A549 (cell line): ENCODE data around the gene PGM1. TPM values are rescaled to one million over a fixed set of nuclear protein-coding genes. Genes with fewer than 3 reads are reported as not detected.

Experiments
- ATAC-seq, 2 experiments: fragments of 200-7000 bp in 1 of 2; fragments of >200 bp in 1 of 2; cut with Nextera tagmentation in 1 of 2; cut with Tn5 transposase in 1 of 2; 3 replicates each; pipeline versions ENCODE4 v1.8.0 to v1.9.1; 2018 to 2020; ENCODE audit warnings: mild to moderate bottlenecking in 1 of 2, moderate library complexity in 1 of 2
- CTCF ChIA-PET: fragments of 300-600 bp; sonication (Branson Sonifier 250); formaldehyde crosslinking; extraction: SDS; loops from one replicate; lab custom pipeline; 2021; ENCODE audit warnings: antibody characterized with exemption, inconsistent platforms; lab: Yijun Ruan, JAX
- POLR2A ChIA-PET: fragments of 350-600 bp; formaldehyde crosslinking; extraction: SDS; loops from one replicate; lab custom pipeline; 2021; ENCODE audit warnings: antibody characterized with exemption, inconsistent platforms; lab: Yijun Ruan, JAX
- DNase-seq, 2 experiments: peaks; one replicate each; pipeline versions ENCODE4 v3.0.0 to v3.0.0-alpha.2; 2011 to 2016; ENCODE audit warnings: low read depth in 1 of 2, low spot score in 1 of 2
- FAIRE-seq: peaks from 2 replicates; lab custom pipeline; 2011; peaks lifted over from hg19 to GRCh38; lab: Jason Lieb, UNC
- H3K27ac ChIP-seq, 2 experiments: fragments of >200 bp; sonication (Bioruptor Twin); formaldehyde crosslinking; 3 replicates each; pipeline ENCODE4 v1.5.1; 2016 to 2017
- H3K4me1 ChIP-seq: fragments of >200 bp; sonication (Bioruptor Twin); formaldehyde crosslinking; 3 replicates; pipeline ENCODE4 v1.6.1; 2016
- H3K4me2 ChIP-seq: fragments of >200 bp; sonication (Bioruptor Twin); formaldehyde crosslinking; 3 replicates; pipeline ENCODE4 v1.6.1; 2016
- H3K4me3 ChIP-seq: fragments of >200 bp; sonication (Bioruptor Twin); formaldehyde crosslinking; 3 replicates; pipeline ENCODE4 v1.5.1; 2016
- H3K9me3 ChIP-seq: fragments of >200 bp; sonication (Bioruptor Twin); formaldehyde crosslinking; 3 replicates; pipeline ENCODE4 v1.6.1; 2016
- ATOH8 ChIP-seq: fragments of 250-450 bp; sonication (Bioruptor Pico); IDR thresholded peaks from 2 replicates; pipeline ENCODE4 v1.5.0; 2020; ENCODE audit warnings: low read depth, mild to moderate bottlenecking, moderate library complexity
- CBX8 ChIP-seq: fragments of 200-600 bp; sonication (generic); IDR thresholded peaks from 2 replicates; pipeline ENCODE4 v1.6.1; 2016
- CHD2 ChIP-seq: fragments of 150-350 bp; IDR thresholded peaks from 2 replicates; pipeline ENCODE4 v1.6.1; 2014; ENCODE audit warnings: low read length; ENCODE audit not compliant: partially characterized antibody
- CTCF ChIP-seq: fragments of >200 bp; sonication (Bioruptor Twin); formaldehyde crosslinking; IDR thresholded peaks from 3 replicates; pipeline ENCODE4 v1.5.1; 2016
- E2F6 ChIP-seq: IDR thresholded peaks from 2 replicates; pipeline ENCODE4 v1.6.1; 2012; ENCODE audit warnings: low read depth, borderline replicate concordance
- EHMT2 ChIP-seq: fragments of 200-600 bp; sonication (generic); IDR thresholded peaks from 2 replicates; pipeline ENCODE4 v1.6.1; 2016; ENCODE audit warnings: antibody characterized with exemption, low read depth, mild to moderate bottlenecking, moderate library complexity
- ELK1 ChIP-seq: fragments of 150-350 bp; IDR thresholded peaks from 2 replicates; pipeline ENCODE4 v1.6.1; 2014; ENCODE audit warnings: low read depth, mild to moderate bottlenecking, low read length
- FOSB ChIP-seq: fragments of 250-450 bp; sonication (Bioruptor Pico); IDR thresholded peaks from 2 replicates; pipeline ENCODE4 v1.5.0; 2020; ENCODE audit warnings: mild to moderate bottlenecking, moderate library complexity
- FOSL2 ChIP-seq, 2 experiments: fragments of 450-650 bp in 1 of 2; fragments of >200 bp in 1 of 2; sonication (Bioruptor Twin) in 1 of 2; formaldehyde crosslinking; IDR thresholded peaks; 2 replicates each; pipeline versions ENCODE4 v1.5.0 to v1.6.1; 2016 to 2020; ENCODE audit warnings: mild to moderate bottlenecking in 1 of 2, moderate library complexity in 1 of 2
- FOXS1 ChIP-seq: fragments of 250-450 bp; sonication (Bioruptor Pico); IDR thresholded peaks from 2 replicates; pipeline ENCODE4 v1.5.0; 2020; ENCODE audit warnings: mild to moderate bottlenecking, moderate library complexity
- GATA3 ChIP-seq: IDR thresholded peaks from 2 replicates; pipeline ENCODE4 v1.6.1; 2012; ENCODE audit warnings: borderline replicate concordance
- HOXA7 ChIP-seq: fragments of 250-450 bp; sonication (Bioruptor Pico); IDR thresholded peaks from 2 replicates; pipeline ENCODE4 v1.5.0; 2020; ENCODE audit warnings: mild to moderate bottlenecking, moderate library complexity
- HOXB5 ChIP-seq: fragments of 250-450 bp; sonication (Bioruptor Pico); IDR thresholded peaks from 2 replicates; pipeline ENCODE4 v1.5.0; 2020; ENCODE audit warnings: mild to moderate bottlenecking, moderate library complexity
- JUNB ChIP-seq: fragments of >200 bp; sonication (Bioruptor Twin); formaldehyde crosslinking; IDR thresholded peaks from 2 replicates; pipeline ENCODE4 v1.6.1; 2016
- KDM1A ChIP-seq: fragments of 200-600 bp; sonication (generic); IDR thresholded peaks from 2 replicates; pipeline ENCODE4 v1.6.1; 2016; ENCODE audit warnings: low read depth, mild to moderate bottlenecking
- MAFK ChIP-seq: fragments of 450-650 bp; IDR thresholded peaks from 2 replicates; pipeline ENCODE4 v1.6.1; 2014; ENCODE audit not compliant: partially characterized antibody
- MAZ ChIP-seq: fragments of 150-350 bp; IDR thresholded peaks from 2 replicates; pipeline ENCODE4 v1.6.1; 2014; ENCODE audit warnings: antibody characterized with exemption, low read depth, low read length, borderline replicate concordance
- MYC ChIP-seq: IDR thresholded peaks from 2 replicates; pipeline ENCODE4 v1.6.1; 2012; ENCODE audit warnings: mild to moderate bottlenecking, inconsistent platforms, low read length, improper control_type of control experiment, borderline replicate concordance
- NFE2L2 ChIP-seq: fragments of 150-350 bp; conservative IDR thresholded peaks from 2 replicates; pipeline ENCODE4 v1.6.1; 2014; ENCODE audit warnings: low read length
- PHF8 ChIP-seq: fragments of 200-600 bp; sonication (generic); IDR thresholded peaks from 2 replicates; pipeline ENCODE4 v1.6.1; 2016; ENCODE audit warnings: low read depth, mild to moderate bottlenecking, antibody characterized with exemption, moderate library complexity, borderline replicate concordance
- RARB ChIP-seq: fragments of 250-450 bp; sonication (Bioruptor Pico); IDR thresholded peaks from 2 replicates; pipeline ENCODE4 v1.8.0; 2021; ENCODE audit warnings: mild to moderate bottlenecking, moderate library complexity
- RNF2 ChIP-seq: fragments of 200-600 bp; sonication (generic); IDR thresholded peaks from 2 replicates; pipeline ENCODE4 v1.6.1; 2016; ENCODE audit warnings: low read depth, mild to moderate bottlenecking, antibody characterized with exemption, moderate library complexity, borderline replicate concordance
- SMC3 ChIP-seq: fragments of >200 bp; sonication (Bioruptor Twin); formaldehyde crosslinking; IDR thresholded peaks from 3 replicates; pipeline ENCODE4 v1.6.1; 2018; ENCODE audit warnings: inconsistent platforms
- SREBF2 ChIP-seq: fragments of 450-650 bp; IDR thresholded peaks from 2 replicates; pipeline ENCODE4 v1.6.1; 2014; ENCODE audit warnings: mild to moderate bottlenecking, moderate library complexity
- USF2 ChIP-seq: fragments of 450-650 bp; IDR thresholded peaks from 2 replicates; pipeline ENCODE4 v1.6.1; 2014; ENCODE audit warnings: antibody characterized with exemption
- ZC3H11A ChIP-seq: fragments of 450-650 bp; IDR thresholded peaks from 2 replicates; pipeline ENCODE4 v1.6.1; 2014; ENCODE audit warnings: antibody characterized with exemption, mild to moderate bottlenecking
- ZFP36 ChIP-seq: fragments of 450-650 bp; IDR thresholded peaks from 2 replicates; pipeline ENCODE4 v1.6.1; 2014; ENCODE audit warnings: borderline replicate concordance; ENCODE audit not compliant: partially characterized antibody
- WGBS: methylation state at CpG from one replicate; pipeline ENCODE4 v1.1.6; 2017; ENCODE audit errors: missing lambda C conversion rate; 5-methylcytosine and 5-hydroxymethylcytosine counted together
- polyA plus RNA-seq, 4 experiments: library from polyadenylated mRNA; depleted of rRNA in 3 of 4; stranded (reverse); fragments of >200 nt; fragmentation: RNase III in 1 of 4; extraction: RNeasy Plus Mini Kit Qiagen cat#74134 plus additional on column Dnase treatment in 1 of 4; gene quantifications; 2 replicates in 3 of 4; 3 replicates in 1 of 4; pipeline ENCODE4 v1.2.3, GENCODE V29; 2011 to 2017

Gene PGM1
- polyA plus RNA-seq, 2 of the 4 experiments (the other 2 are of a cell fraction) = 25.5 to 50.2 TPM

DNA sequence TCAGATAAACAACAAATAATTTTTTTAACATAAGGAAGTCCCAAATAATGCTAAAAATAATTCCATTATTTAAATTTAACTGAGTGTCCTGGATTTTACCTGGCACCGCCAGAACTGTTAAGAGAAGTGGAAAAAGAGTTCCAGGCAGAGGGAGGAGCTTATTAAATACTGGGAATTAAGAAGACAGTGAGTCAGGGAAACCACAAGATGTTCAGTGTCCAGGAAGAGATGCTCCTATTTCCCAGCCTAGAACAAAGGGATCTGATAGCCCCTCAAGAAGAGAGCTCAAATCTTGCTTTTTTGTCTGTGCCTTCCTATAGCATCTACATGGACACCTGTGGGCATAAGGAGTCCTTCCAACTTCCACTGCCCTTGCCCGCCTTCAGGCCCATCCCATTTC is 85.9 kb downstream of the PGM1 start:
- Histone ChIP-seq H3K27ac (no peak overlapping the region), H3K4me2 (no peak overlapping the region), H3K4me3 (no peak overlapping the region), H3K9me3 (peaks cover 15% of the 10 kb centered on the region), H3K4me1 (peaks cover 15% of the 10 kb centered on the region)
- TF ChIP-seq E2F6 (no peak), ZFP36 (no peak), RARB (CRISPR knock-in tag) (no peak), CHD2 (no peak)
- POLR2A ChIA-PET = no interaction called here
- ATAC-seq (no peak), DNase-seq (no peak), FAIRE-seq (no peak)
- CTCF ChIA-PET = interaction anchor here (1.1 to 2.3 kb wide), 2 partner anchors 13 to 458 kb away, joined by 3 to 5 read pairs; no protein-coding TSS in a partner anchor
- 99% methylated on average over 2 of the region's 2 CpGs for WGBS

DNA sequence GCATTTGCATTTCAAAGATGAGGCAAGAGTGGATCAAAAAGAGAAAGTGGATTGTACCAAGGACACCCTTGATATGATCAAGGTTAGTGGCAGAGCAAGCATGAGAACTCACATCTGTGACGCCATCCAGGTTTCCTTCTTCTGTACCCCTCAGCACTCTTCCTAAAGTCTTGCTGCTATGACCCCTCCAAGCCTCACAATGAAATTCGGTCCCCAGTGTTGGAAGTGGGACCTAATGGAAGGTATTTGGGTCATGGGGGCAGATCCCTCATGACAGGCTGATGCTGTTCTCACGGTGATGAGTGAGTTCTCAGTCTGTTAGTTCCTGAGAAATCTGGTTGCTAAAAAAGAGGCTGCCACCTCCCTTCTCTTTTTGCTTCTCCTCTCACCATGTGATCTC is 86.4 kb downstream of the PGM1 start:
- no peak for TF ChIP-seq EHMT2
- no peak for TF ChIP-seq JUNB
- TF ChIP-seq HOXB5 (CRISPR knock-in tag) = no peak
- TF ChIP-seq GATA3 = no peak
- TF ChIP-seq NFE2L2 = no peak
- TF ChIP-seq FOSB (CRISPR knock-in tag) = no peak
- TF ChIP-seq PHF8 = no peak
- TF ChIP-seq ZC3H11A = no peak
- no peak for TF ChIP-seq ATOH8
- no peak for TF ChIP-seq CTCF
- no peak for TF ChIP-seq MAZ
- no peak for TF ChIP-seq RNF2
- TF ChIP-seq ELK1 = no peak
- TF ChIP-seq HOXA7 (CRISPR knock-in tag) = no peak
- TF ChIP-seq FOXS1 (CRISPR knock-in tag) = no peak
- TF ChIP-seq MAFK = no peak
- WGBS = 66% methylated on average over 3 of the region's 3 CpGs
- CTCF ChIA-PET = interaction anchor here (1.1 to 2.3 kb wide), 2 partner anchors 12 to 458 kb away, joined by 3 to 5 read pairs; no protein-coding TSS in a partner anchor
- POLR2A ChIA-PET = no interaction called here
- no peak overlapping the region for H3K4me2 ChIP-seq
- H3K4me3 ChIP-seq = no peak overlapping the region
- peaks cover 11% of the 10 kb centered on the region for H3K4me1 ChIP-seq
- no peak for FAIRE-seq
- no peak for ATAC-seq
- H3K9me3 ChIP-seq = peaks cover 15% of the 10 kb centered on the region
- DNase-seq = no peak
- H3K27ac ChIP-seq = no peak overlapping the region

DNA sequence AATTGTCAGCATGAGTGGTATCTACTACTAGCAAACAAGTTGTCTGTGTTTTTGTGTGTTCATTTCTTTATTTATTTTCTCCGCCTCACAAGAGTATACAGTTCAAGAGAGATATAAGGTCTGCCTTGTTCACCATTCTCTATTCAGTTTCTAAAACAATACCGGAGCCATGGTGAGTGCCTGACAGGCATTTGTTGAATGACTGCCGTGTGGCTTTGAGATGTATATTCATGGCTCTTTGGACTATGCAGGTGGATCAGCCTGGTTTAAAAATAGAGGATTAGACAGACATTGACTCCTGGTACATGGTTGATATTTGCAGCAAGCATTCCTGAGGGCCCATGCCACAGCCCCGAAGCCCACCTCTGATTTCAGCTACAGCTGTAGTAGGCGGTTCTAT is 89.7 kb downstream of the PGM1 start:
- ATAC-seq = no peak
- no peak for TF ChIP-seq SMC3
- no peak for TF ChIP-seq MYC
- no peak for TF ChIP-seq SREBF2
- no peak for TF ChIP-seq FOSL2 (IDR thresholded peaks at IDR 0.05)
- TF ChIP-seq FOSL2 (CRISPR knock-in tag; IDR thresholded peaks at IDR 0.05) = no peak
- TF ChIP-seq CBX8 = no peak
- no peak for TF ChIP-seq HOXA7 (CRISPR knock-in tag)
- TF ChIP-seq KDM1A = no peak
- TF ChIP-seq USF2 = no peak
- WGBS = 87% methylated on average over 4 of the region's 5 CpGs
- Histone ChIP-seq H3K9me3 (peaks cover 15% of the 10 kb centered on the region), H3K27ac (no peak overlapping the region), H3K4me3 (no peak overlapping the region), H3K4me2 (no peak overlapping the region), H3K4me1 (no peaks in the 10 kb centered on the region)
- CTCF ChIA-PET = interaction anchor here (1.4 to 4.0 kb wide), 4 partner anchors 8 to 91 kb away, joined by 4 to 22 read pairs (median 7); partner anchors contain the start of gene ROR1
- POLR2A ChIA-PET = no interaction called here
- DNase-seq = no peak
- no peak for FAIRE-seq
